GM19099 (cell line): ENCODE data around the gene IFT20.
A peak's percentile ranks its signal among the peaks of the same experiment; 100 is the strongest.

Experiments
- POLR2A ChIP-seq: IDR thresholded peaks from 3 replicates; pipeline ENCODE4 v1.6.1; 2011; ENCODE audit warnings: low read depth; ENCODE audit not compliant: insufficient read length; ENCODE audit errors: extremely low read depth

The IFT20 gene

GRCh38 chr17:28368915-28369683, 33.8 kb upstream of the IFT20 start:
- no peak for TF ChIP-seq POLR2A

GRCh38 chr17:28368306-28368831, 33.1 kb upstream of the IFT20 start:
- no peak for TF ChIP-seq POLR2A

GRCh38 chr17:28367641-28368305, 32.5 kb upstream of the IFT20 start:
- TF ChIP-seq POLR2A = no peak

- no peak for TF ChIP-seq POLR2A
Measured at GRCh38 chr17:28366605-28367004, 31.3 kb upstream of the IFT20 start.

GRCh38 chr17:28365487-28365886, 30.2 kb upstream of the IFT20 start:
- TF ChIP-seq POLR2A = no peak

GRCh38 chr17:28364665-28365363, 29.5 kb upstream of the IFT20 start, which contains the start of gene SEBOX:
Gene SEBOX, minus strand, starts transcription at chr17:28365199. Its CDS starts 48 bp downstream, at chr17:28365151.
- no peak for TF ChIP-seq POLR2A

GRCh38 chr17:28363776-28364650, 28.7 kb upstream of the IFT20 start:
- no peak for TF ChIP-seq POLR2A

GRCh38 chr17:28363186-28363585, 27.9 kb upstream of the IFT20 start:
- TF ChIP-seq POLR2A = no peak

GRCh38 chr17:28357901-28358197, 22.6 kb upstream of the IFT20 start:
- TF ChIP-seq POLR2A = no peak

- peak; percentile 97 for TF ChIP-seq POLR2A
Measured at GRCh38 chr17:28357061-28357900, 22.0 kb upstream of the IFT20 start, which contains the start of gene POLDIP2. Gene POLDIP2, minus strand, starts transcription at chr17:28357527. Its CDS starts 79 bp downstream, at chr17:28357448.

- TF ChIP-seq POLR2A = no peak
Measured at GRCh38 chr17:28350271-28350670, 15.0 kb upstream of the IFT20 start.

GRCh38 chr17:28348979-28349378, 13.7 kb upstream of the IFT20 start:
- no peak for TF ChIP-seq POLR2A

- TF ChIP-seq POLR2A = no peak
Measured at GRCh38 chr17:28347261-28347891, 12.1 kb upstream of the IFT20 start.

GRCh38 chr17:28346746-28347246, 11.5 kb upstream of the IFT20 start:
- no peak for TF ChIP-seq POLR2A

GRCh38 chr17:28346199-28346580, 10.9 kb upstream of the IFT20 start:
- TF ChIP-seq POLR2A = no peak
